ENCODE results near the gene MYBBP1A.

- TF ChIP-seq CTCF (IDR thresholded peaks at IDR 0.05; ENCODE audit: low read depth, low read length, poor library complexity, severe bottlenecking) (no peak), EZH2phosphoT487 (IDR thresholded peaks at IDR 0.05; ENCODE audit: borderline replicate concordance, low read length) (no peak)
These were observed 27.5 kb downstream of the MYBBP1A start for GRCh38 chr17:4527566-4528125.

Measured in DOHH2 (cell line).